Body of pancreas (tissue), 4 donors: ENCODE data around the gene ARHGAP36. TPM values are rescaled to one million over a fixed set of nuclear protein-coding genes. Genes with fewer than 3 reads are reported as not detected.

ENCODE experiments used
- ATAC-seq: fragments of 150-250 bp; one replicate; pipeline ENCODE4 v1.9.1; 2016
- DNase-seq, 4 donors: peaks; one replicate each; pipeline ENCODE4 v3.0.0-alpha.2; 2019
- H3K27ac ChIP-seq, 4 donors: fragments of 200-600 bp; sonication (generic); 1 replicate in 3 of 4; 2 replicates in 1 of 4; pipeline versions ENCODE4 v1.5.1 to v1.6.1; 2016 to 2019; ENCODE audit warnings: mild to moderate bottlenecking in 1 of 4, mixed read lengths in 1 of 4, moderate library complexity in 1 of 4
- H3K27me3 ChIP-seq, 2 donors: fragments of 200-600 bp; sonication (generic); one replicate each; pipeline ENCODE4 v1.6.0; 2016; ENCODE audit warnings: mild to moderate bottlenecking in 1 of 2
- H3K36me3 ChIP-seq, 2 donors: fragments of 200-600 bp; sonication (generic); replicated peaks in 1 of 2; 2 replicates each; pipeline ENCODE4 v1.5.1; 2016; ENCODE audit warnings: low read depth in 2 of 2; ENCODE audit not compliant: insufficient read depth in 1 of 2
- H3K4me1 ChIP-seq: fragments of 200-600 bp; sonication (generic); one replicate; pipeline ENCODE4 v1.6.0; 2016
- H3K4me3 ChIP-seq, 2 donors: fragments of 200-600 bp; sonication (generic); 1 replicate in 1 of 2; 2 replicates in 1 of 2; pipeline ENCODE4 v1.5.1; 2016 to 2019
- H3K9me3 ChIP-seq, 3 donors: fragments of 200-600 bp; sonication (generic); 1 replicate in 2 of 3; 2 replicates in 1 of 3; pipeline ENCODE4 v1.5.1; 2016
- POLR2A ChIP-seq, 3 donors: fragments of 450-650 bp; IDR thresholded peaks; one replicate each; pipeline ENCODE4 v1.6.1; 2016; ENCODE audit warnings: antibody characterized with exemption in 3 of 3, mild to moderate bottlenecking in 2 of 3
- whole genome bisulfite sequencing, 2 donors: methylation state at CpG; one replicate each; pipeline ENCODE4 v1.1.5; 2017; 5-methylcytosine and 5-hydroxymethylcytosine counted together
- intact Hi-C: fragments of 100-400 bp; cut with DNase I; formaldehyde crosslinking; loops from one replicate; pipeline ENCODE4 v1.15.1; 2023
- total RNA-seq, 2 donors: library from RNA; depleted of rRNA; stranded (reverse); fragments of >200 nt; gene quantifications; one replicate each; pipeline ENCODE4 v1.1.0, GENCODE V29; 2016
- TF ChIP-seq, protein P1 (sequence below), 7 experiments: fragments of 450-650 bp in 4 of 7; fragments of 200-600 bp in 3 of 7; sonication (generic) in 3 of 7; IDR thresholded peaks; one replicate each; pipeline ENCODE4 v1.5.1; 2016 to 2019; ENCODE audit warnings: antibody characterized with exemption in 7 of 7

The ARHGAP36 gene
- total RNA-seq, 2 donors from 2014 or later, result not detected

DNA sequence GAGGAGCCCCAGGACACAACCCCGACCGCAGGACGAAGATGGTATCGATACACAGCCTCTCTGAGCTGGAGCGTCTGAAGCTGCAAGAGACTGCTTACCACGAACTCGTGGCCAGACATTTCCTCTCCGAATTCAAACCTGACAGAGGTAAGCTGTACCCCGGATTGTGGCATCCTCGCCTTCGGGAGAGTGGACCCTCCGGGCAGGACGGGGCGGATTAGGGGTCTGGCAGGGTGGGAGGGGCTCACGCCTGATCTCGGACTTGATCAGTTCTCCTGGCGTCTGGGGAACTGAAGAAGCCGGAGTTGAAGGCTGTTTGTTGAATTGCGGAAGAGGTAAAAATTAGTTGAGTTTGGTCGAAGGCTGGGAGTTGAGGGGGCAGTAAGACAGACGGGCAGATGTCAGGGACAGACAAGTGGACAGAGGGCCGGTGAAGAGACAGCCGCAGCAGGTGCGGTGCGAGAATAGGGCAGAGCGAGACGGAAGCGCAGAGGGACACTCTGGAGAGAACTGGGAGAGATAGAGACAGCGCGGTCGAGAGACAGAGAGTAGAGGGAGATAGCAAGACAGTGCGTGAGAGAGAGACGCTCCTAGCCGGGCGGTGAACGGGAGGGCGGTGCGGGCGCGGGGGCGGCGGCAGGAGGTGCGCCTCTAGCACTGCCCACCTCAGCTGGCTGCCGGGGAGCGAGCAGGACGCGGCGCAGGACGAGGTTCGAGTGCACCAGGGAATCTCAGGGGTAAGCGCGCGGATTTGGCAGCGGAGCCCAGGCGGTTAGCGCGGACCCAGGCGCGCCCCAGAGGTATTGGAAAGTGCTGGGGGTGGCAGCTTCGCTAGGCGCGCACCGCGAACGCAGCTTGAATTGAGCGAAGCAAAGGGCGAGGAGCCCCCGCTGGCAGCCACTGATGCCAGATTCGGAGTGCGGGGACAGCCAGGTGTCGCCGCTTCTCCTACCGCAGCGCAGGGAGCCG, 23.9 kb downstream of the ARHGAP36 start:
- TF ChIP-seq, protein P1, sequence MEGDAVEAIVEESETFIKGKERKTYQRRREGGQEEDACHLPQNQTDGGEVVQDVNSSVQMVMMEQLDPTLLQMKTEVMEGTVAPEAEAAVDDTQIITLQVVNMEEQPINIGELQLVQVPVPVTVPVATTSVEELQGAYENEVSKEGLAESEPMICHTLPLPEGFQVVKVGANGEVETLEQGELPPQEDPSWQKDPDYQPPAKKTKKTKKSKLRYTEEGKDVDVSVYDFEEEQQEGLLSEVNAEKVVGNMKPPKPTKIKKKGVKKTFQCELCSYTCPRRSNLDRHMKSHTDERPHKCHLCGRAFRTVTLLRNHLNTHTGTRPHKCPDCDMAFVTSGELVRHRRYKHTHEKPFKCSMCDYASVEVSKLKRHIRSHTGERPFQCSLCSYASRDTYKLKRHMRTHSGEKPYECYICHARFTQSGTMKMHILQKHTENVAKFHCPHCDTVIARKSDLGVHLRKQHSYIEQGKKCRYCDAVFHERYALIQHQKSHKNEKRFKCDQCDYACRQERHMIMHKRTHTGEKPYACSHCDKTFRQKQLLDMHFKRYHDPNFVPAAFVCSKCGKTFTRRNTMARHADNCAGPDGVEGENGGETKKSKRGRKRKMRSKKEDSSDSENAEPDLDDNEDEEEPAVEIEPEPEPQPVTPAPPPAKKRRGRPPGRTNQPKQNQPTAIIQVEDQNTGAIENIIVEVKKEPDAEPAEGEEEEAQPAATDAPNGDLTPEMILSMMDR (IDR thresholded peaks at IDR 0.05), result no peak
- no peak for TF ChIP-seq POLR2A (IDR thresholded peaks at IDR 0.05)
- Histone ChIP-seq H3K4me1 (no peaks in the 10 kb centered on the region), H3K27me3 (no peaks in the 10 kb centered on the region), H3K4me3 (no peak overlapping the region), H3K27ac (no peak overlapping the region), H3K36me3 (no peaks in the 10 kb centered on the region), H3K9me3 (no peaks in the 10 kb centered on the region)
- intact Hi-C loops, result no loop called here
- ATAC-seq (no peak), DNase-seq (no peak)
- WGBS, 2 donors, result 1 to 6% methylated on average over 21 to 62 of the region's 75 CpGs

GRCh38 chrX:131083510-131084142, 25.5 kb downstream of the ARHGAP36 start:
- no peak for DNase-seq
- no peaks in the 10 kb centered on the region for H3K4me1 ChIP-seq
- no peak for ATAC-seq
- intact Hi-C loops, result no loop called here
- H3K27me3 ChIP-seq, result no peaks in the 10 kb centered on the region
- WGBS, 2 donors, result 3% methylated on average over 23 of the region's 34 CpGs; no CpG with 5 or more reads in 1 of the 2 donors
- no peaks in the 10 kb centered on the region for H3K9me3 ChIP-seq
- H3K4me3 ChIP-seq, result no peak overlapping the region
- no peak overlapping the region for H3K27ac ChIP-seq
- H3K36me3 ChIP-seq, result no peaks in the 10 kb centered on the region
- TF ChIP-seq, protein P1 (IDR thresholded peaks at IDR 0.05), result no peak
- TF ChIP-seq POLR2A (IDR thresholded peaks at IDR 0.05), result no peak

GRCh38 chrX:131084145-131084544, 26.0 kb downstream of the ARHGAP36 start:
- Histone ChIP-seq H3K27ac (no peak overlapping the region), H3K9me3 (no peaks in the 10 kb centered on the region), H3K27me3 (no peaks in the 10 kb centered on the region), H3K36me3 (no peaks in the 10 kb centered on the region), H3K4me1 (no peaks in the 10 kb centered on the region), H3K4me3 (no peak overlapping the region)
- ATAC-seq (no peak), DNase-seq (no peak)
- TF ChIP-seq, protein P1 (IDR thresholded peaks at IDR 0.05), result no peak
- no peak for TF ChIP-seq POLR2A (IDR thresholded peaks at IDR 0.05)
- intact Hi-C loops, result no loop called here
- 2 to 4% methylated on average over 7 of the region's 7 CpGs for WGBS, 2 donors

DNA sequence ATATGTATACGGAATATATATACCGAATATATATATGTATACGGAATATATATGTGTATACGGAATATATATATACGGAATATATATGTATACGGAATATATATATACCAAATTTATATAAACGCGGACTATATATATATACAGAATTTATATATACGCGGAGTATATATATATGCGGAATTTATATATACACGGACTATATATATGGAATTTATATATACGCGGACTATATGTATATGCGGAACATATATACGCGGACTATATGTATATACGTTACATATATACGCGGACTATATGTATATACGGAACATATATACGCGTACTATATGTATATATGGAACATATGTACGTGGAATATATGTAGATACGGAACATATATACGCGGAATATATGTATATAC, 78.6 kb downstream of the ARHGAP36 start:
- intact Hi-C loops, result no loop called here
- WGBS, 2 donors, result 91 to 95% methylated on average over 27 of the region's 27 CpGs

More for the DNA sequence above, 78.6 kb downstream of the ARHGAP36 start:
- H3K4me1 ChIP-seq, result no peaks in the 10 kb centered on the region
- no peak overlapping the region for H3K4me3 ChIP-seq
- H3K27me3 ChIP-seq, result no peaks in the 10 kb centered on the region
- no peaks in the 10 kb centered on the region for H3K9me3 ChIP-seq
- TF ChIP-seq, protein P1 (IDR thresholded peaks at IDR 0.05), result no peak
- no peak for TF ChIP-seq POLR2A (IDR thresholded peaks at IDR 0.05)
- DNase-seq (no peak), ATAC-seq (no peak)
- no peaks in the 10 kb centered on the region for H3K36me3 ChIP-seq
- no peak overlapping the region for H3K27ac ChIP-seq
